ENCODE measurements around the gene LLCFC1.

Gene LLCFC1

DNA sequence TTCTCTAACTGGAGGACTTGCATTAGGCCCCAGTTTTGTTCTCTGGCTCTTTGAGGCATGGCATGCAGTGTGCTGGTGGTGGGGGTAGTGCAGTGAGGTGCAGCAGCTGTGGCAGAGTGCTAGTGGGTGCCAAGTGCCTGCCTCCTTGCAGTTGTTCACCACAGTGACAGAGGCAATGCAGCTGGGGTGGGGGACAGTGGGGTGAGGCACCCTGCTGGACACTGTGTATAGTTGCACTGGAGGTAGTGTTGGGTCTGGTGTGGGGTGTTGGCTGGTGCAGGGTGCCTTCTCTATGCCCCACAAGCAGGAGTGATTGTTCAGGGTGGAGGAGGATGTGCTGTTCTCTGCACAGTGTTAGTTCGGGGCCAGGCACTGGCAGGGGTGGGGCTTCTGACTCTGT is 44.5 kb downstream of the LLCFC1 start:
- no peak for DNase-seq (ENCODE audit: low read depth in 2 of 2, low spot score in 1 of 2)

DNA sequence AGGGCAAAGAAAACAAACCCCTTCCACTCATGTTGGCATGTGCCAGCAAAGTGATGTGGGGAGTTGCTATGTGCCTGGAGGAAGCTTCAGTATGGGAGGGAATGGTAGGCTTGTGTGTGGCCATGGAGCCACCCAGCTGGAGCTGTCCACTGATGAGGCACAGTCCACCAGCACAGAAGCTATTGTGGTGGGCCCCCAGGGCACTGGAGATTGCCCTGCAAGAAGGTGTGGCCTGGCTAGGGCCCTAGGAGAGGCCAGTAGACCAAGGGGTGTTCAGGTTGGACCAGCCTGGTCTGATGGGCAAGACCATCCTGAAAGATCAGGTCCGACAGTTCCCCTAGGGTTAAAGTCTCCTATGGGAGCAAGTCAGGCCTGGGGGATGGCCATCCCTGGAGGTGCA is 45.0 kb downstream of the LLCFC1 start:
- no peak for DNase-seq (ENCODE audit: low read depth in 2 of 2, low spot score in 1 of 2)
